Kidney tubule cell (primary cell): ENCODE data around the gene HMMR.
"Not testable (repeated sequence)": the region's sequence is repeated elsewhere in the genome, so short reads cannot be mapped to it uniquely, and the experiment has no call there.

ENCODE experiments used
- DNase-seq: peaks from one replicate; pipeline ENCODE4 v3.0.0-alpha.2; 2018; ENCODE audit warnings: low spot score

HMMR gene, protein sequence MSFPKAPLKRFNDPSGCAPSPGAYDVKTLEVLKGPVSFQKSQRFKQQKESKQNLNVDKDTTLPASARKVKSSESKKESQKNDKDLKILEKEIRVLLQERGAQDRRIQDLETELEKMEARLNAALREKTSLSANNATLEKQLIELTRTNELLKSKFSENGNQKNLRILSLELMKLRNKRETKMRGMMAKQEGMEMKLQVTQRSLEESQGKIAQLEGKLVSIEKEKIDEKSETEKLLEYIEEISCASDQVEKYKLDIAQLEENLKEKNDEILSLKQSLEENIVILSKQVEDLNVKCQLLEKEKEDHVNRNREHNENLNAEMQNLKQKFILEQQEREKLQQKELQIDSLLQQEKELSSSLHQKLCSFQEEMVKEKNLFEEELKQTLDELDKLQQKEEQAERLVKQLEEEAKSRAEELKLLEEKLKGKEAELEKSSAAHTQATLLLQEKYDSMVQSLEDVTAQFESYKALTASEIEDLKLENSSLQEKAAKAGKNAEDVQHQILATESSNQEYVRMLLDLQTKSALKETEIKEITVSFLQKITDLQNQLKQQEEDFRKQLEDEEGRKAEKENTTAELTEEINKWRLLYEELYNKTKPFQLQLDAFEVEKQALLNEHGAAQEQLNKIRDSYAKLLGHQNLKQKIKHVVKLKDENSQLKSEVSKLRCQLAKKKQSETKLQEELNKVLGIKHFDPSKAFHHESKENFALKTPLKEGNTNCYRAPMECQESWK

DNA sequence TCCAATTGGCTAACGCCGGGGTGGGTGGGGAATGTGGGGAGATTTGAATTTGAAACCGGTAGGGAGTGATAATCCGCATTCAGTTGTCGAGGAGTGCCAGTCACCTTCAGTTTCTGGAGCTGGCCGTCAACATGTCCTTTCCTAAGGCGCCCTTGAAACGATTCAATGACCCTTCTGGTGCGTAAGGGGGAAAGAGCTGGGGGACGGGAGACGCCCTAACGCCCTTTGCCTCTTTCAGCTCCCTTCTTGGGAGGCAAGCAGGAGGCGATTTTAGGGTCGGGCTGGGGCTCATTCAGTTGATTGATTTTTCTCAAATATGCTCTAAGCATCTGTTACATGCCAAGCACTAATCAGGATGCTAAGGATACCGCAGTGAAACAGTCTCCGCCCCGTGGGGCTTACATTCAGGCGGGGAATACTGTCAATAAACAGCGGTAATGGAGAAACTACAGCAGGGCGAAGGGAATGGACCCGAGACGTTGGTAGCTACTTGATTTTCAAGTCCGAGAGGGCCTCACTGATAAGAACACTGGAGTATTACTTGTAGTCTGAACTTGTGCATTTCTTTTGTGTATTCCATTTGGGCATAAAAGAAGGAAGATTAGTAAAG is at the start of gene HMMR:
Gene HMMR, plus strand, starts transcription at position 71 of the 610 bp plus-strand sequence. Its CDS starts 61 bp downstream, at position 132.
- peak; percentile 41 for DNase-seq

DNA sequence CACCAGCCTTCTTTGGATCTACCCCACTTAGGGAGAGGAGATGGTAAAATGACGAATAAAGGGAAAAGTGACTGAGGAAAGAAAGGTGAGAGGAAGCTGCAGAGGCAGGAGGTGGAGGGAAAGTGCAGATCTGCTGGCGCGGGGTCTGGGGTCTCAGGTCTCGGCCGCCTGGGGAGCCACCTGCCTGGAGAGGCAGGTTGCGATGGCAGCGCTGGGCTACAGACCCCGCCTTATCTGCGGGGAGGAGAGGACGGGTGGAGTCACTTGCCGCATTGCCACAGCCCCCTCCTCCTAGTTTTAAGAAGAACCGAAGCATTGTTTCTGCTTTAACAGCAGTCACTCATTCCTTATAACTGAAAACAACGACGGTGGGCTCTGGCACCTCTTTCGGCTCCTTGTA is 44.8 kb upstream of the HMMR start:
- DNase-seq = not testable (repeated sequence)

DNA sequence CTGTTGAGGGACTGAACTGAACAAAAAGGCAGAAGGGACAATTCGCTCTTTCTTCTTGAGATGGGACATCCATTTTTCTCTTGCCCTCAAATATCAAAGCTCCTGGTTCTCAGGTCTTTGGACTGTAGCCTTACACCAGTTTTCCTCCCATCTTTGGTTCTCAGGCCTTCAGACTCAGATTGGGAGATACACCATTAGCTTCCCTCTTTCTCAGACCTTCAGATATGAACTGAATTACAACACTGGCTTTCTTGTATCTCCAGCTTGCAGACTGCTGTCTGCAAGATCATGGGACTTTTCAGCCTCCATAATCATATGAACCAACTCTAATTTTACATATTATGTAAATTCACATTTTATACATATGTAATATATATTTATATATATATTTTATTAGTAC is 35.6 kb upstream of the HMMR start:
- no peak for DNase-seq

DNA sequence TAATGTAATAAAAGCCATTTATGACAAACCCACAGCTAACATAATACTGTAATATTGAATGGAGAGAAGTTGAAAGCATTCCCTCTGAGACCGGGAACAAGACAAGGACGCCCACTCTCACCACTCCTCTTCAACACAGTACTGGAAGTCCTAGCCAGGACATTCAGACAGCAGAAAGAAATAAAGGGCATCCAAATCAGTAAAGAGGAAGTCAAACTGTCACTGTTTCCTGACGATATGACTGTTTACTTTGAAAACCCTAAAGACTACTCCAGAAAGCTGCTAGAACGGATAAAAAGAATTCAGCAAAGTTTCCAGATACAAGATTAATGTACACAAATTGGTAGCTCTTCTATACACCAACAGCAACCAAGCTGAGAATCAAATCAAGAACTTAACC is 34.3 kb upstream of the HMMR start:
- DNase-seq = not testable (repeated sequence)

DNA sequence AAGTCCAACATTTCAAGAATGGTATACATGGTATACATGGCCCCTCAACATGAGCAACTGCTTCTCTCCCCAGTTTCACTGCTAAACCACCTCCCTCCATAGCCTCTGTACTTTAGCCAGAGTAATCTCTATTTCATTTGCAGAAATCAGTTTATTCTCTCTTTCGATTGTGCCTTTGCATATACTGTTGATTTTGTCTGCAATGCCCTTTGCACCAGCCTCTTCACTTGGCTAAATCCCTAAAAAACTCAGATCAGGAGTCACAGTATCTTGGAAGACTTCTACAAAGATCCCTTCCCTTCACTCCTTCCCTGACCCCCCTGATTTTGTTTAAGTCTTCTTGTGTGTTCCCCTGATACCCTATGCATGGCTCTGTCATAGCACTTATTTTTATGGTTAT is 27.9 kb upstream of the HMMR start:
- DNase-seq = no peak

DNA sequence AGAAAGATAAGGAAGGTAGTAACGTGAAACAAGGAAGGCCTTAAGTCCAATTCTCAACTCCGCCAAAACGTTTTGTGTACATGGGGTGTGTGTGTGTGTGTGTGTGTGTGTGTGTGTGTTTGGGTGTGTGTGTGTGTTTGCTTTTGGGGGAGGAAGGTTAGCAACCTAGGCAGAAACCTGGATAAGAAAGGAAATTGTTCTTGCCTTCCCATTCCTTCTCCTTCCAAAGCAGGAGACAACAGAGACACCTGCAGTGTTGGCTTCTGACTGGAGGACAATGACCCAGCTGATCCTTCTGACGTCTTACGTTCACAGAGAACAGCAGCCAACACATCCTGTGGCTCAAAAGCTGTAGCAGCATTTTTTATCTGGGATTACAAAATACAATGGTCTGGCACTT is 27.2 kb upstream of the HMMR start:
- no peak for DNase-seq

DNA sequence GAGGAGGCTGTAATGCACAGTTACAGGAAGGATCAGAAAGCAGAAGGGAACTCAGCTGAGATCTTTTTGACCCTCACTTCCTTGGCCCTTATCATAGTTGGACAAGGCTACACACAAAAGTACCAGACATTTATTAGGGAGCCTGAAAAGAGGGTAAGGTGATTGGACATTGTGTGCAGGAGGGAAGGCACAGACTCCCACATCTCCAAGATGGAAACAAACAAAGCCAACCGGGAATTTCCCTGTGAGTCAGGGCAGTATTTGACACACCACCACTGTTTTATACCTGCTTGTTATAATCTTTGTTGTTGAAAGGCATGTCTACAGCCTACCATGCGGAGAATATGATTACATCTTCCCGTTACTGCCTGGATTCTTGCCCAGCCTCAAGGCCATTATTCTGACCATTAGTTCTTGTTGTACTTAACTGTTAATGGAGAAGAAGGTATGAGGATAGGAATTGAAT is 26.0 kb upstream of the HMMR start:
- DNase-seq = peak; percentile 93

DNA sequence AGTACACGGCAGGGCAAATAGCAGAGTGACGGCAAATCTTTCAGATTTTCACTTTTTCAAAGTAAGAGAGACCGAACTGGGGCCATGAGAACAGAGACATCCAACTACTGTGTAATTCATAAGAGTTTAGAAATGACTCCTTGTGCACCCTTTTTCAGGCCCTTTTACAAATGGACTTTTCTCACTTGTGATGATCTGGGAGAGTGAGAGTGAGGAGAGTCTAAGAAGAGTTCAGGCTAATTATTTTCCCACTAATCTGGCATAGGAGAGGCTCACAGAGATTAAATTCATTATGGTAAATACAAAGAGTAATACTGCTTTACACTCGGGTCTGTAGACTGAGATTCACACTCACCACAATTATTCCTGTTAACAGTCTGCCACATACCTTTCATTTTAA is 23.9 kb upstream of the HMMR start:
- DNase-seq = no peak

DNA sequence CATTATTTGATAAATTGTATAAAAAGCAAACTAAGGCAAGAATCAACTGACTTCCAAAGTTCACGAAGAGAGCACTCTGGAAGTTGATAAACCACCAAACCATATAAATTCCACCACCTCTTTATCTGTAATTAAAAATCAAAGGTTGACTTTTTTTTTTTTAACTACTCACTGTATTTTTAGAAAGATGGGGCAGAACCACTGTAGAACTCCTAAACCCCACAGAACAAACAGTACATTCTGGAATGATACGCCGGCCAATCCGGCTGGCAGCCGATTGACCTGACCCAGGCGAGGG is 23.5 kb upstream of the HMMR start:
- no peak for DNase-seq

DNA sequence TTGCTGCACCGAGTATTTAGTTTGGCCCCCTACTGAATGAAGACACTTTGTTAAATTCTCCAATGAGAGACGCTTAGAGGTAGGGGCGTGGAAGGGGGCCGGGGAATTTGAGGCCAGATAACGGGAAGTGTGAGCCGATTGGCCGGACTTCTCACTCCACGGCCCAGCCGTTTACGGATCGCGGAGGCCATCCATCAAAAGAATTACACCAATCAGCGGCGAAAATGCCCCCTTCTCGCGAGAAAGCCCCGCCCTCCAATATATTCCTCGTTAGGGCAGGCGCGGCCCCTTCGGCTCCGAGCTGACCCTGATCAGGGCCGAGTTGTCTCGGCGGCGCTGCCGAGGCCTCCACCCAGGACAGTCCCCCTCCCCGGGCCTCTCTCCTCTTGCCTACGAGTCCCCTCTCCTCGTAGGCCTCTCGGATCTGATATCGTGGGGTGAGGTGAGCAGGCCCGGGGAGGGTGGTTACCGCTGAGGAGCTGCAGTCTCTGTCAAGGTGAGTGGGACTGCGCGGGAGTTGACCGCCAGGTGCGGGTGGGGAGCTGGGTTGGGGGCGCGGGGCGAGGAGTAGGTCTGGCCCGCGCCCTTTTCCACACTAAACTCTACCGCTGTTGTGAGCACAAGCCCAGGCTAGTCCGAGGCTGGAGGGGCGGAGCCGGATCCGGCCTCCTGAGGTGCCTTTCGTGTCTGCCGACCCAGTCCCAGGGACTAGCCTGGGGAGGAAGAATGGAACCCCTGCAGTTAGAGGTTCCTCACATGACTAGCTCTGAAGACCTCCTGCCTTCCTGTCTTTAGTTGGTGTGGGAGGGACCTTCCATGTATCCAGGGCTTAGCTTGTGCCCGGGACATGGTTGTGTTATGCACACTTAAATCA is 22.9 kb upstream of the HMMR start, which contains the start of gene CCNG1:
Gene CCNG1, plus strand, starts transcription at position 287 of the 874 bp plus-strand sequence. CDS start 1,662 bp downstream, outside the sequence.
- peak; percentile 98 for DNase-seq

DNA sequence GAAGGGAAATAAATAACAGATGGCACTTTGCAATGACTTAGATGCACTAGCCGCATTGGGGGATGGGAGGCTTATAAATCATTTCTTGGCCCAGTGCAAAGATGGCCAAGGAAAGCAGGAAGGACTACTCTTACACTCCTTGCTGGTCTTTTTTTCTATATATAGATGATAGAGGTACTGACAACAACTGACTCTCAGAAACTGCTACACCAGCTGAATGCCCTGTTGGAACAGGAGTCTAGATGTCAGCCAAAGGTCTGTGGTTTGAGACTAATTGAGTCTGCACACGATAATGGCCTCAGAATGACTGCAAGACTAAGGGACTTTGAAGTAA is 21.4 kb upstream of the HMMR start:
- peak; percentile 33 for DNase-seq

DNA sequence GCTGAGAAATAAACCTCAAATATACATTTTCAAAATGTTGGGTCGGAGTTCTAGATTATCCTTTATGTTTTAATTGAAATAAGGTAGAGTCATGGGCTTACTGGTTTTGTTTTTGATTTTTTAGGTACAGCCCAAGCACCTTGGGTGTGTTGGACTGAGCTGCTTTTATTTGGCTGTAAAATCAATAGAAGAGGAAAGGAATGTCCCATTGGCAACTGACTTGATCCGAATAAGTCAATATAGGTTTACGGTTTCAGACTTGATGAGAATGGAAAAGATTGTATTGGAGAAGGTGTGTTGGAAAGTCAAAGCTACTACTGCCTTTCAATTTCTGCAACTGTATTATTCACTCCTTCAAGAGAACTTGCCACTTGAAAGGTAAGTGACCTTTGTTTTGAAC is 19.5 kb upstream of the HMMR start:
- DNase-seq = no peak

DNA sequence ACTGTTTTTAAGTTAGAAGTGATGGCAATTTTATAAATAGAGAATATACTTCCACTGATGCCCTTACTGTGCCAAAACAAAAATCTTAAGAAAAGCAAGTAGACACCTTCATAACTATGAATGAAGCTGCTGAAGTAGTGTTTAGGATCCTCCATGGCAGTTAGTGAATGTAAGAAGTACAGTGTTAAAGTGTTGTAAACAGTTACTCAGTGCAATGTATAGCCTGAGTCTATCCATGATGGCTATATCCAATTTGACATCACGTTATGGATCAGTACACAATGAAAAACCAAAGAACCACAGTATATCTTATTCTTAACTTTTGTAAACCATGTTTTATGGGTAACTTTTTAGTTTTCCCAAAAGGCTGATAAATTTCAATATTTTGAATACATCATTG is 15.9 kb upstream of the HMMR start:
- no peak for DNase-seq

DNA sequence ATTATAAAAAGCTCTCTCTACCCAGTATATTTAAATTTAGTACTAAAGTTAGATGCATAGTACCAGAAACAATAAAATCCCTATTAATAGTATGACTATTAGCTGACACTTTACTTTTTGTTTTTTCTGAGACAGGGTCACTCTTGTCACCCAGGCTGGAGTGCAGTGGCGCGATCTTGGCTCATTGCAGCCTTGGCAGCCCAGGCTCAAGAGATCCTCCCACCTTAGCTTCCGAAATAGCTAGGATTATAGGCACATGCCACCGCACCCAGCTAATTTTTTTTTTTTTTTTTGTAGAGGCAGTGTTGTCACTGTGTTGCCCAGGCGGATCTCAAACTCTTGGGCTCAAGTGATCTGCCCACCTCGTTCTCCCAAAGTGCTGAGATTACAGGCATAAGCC is 15.1 kb upstream of the HMMR start:
- no peak for DNase-seq

DNA sequence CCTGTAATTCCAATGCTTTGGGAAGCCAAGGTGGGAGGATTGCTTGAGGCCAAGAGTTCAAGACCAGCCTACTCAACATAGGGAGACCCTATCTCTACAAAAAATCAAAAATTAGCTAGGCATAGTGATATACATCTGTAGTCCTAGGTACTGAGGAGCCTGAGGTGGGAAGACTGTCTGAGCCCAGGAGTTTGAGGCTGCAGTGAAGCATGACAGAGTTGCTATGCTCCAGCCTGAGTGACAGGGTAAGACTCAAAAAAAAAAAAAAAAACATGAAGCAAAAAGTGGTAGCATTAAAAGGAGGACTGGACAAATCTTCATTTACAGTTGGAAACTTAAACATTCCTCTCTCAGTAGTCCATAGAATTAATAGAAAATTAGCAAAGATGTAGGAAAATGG is 13.2 kb upstream of the HMMR start:
- no peak for DNase-seq

DNA sequence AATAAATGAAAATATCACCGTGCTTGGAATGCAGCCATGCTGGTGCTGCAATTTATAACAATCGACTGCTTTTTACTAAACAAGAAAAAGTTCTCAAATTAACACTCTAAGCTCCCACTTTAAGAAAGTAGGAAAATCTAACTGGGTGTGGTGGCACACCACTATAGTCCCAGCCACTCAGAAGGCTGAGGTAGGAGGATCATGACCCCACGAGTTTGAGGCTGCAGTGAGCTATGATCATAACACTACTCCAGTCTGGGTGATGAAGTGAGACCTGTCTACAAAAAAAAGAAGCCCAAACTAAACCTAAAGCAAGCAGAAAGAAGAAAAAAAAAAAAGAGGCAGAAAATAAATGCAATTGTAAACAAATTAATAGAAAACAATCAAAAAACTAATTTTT is 12.6 kb upstream of the HMMR start:
- DNase-seq = no peak

DNA sequence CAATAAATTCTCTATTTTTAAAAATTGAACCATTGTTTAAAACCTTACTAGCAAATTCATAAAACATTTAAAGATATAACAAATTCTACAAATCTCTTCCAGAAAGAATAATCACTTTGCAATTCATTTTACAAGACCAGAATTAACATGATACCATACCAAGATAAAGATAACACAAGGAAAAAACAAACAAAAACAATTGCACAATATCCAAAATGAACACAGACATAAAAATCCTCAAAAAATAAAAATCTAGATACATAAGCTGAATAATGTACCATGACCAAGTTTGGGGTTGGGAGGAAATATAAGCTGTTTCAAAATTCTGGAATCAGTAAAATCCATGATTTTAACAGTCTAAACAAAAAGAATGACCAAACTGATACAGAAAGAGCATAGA is 11.9 kb upstream of the HMMR start:
- no peak for DNase-seq

DNA sequence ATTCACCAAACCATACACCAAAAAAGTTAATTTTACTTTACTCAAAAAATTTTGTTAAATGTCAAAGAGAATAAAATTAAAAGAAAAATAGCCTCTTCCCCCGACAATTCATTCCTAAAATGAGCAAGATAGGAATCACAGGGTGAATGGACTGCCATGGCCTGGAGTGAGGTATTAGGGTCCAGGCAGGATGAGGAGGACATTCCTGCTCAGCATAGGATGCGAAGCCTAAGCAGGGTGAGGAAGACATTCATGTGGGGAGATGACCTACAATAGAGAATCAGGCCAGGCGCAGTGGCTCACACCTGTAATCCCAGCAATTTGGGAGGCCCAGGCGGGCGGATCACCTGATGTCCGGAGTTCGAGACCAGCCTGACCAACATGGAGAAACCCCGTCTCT is 8.9 kb upstream of the HMMR start:
- no peak for DNase-seq

DNA sequence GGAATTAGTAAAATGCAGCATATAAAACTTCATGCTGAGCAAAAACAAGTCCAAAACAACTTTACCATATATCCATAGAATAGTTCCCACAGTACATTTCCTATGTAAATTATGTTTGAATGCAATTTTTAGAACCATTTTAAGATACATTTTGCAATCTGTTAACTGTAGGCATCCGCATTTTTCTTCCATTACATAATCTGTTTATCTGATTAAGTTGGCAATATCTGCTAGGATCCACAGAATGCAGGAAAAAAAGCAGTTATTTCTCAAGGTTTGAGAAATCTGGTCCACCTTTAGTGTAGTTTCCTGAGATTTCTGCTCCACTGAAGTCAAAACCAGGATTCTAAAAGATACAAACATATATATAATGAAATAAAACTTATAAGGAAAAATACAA is 6.7 kb upstream of the HMMR start:
- no peak for DNase-seq

DNA sequence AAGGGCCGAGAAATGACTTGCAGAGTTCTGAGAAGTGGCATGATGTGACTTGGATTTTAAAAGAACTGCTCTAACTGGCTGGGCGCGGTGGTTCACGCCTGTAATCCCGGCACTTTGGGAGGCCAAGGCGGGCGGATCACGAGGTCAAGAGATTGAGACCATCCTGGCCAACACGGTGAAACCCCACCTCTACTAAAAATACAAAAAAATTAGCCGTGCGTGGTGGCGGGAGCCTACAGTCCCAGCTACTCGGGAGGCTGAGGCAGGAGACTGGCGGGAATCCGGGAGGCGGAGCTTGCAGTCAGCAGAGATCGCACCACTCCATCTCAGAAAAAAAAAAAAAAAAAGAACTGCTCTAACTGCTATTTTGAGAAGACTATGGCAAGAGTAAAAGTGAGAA is 5.0 kb upstream of the HMMR start:
- DNase-seq = not testable (repeated sequence)

DNA sequence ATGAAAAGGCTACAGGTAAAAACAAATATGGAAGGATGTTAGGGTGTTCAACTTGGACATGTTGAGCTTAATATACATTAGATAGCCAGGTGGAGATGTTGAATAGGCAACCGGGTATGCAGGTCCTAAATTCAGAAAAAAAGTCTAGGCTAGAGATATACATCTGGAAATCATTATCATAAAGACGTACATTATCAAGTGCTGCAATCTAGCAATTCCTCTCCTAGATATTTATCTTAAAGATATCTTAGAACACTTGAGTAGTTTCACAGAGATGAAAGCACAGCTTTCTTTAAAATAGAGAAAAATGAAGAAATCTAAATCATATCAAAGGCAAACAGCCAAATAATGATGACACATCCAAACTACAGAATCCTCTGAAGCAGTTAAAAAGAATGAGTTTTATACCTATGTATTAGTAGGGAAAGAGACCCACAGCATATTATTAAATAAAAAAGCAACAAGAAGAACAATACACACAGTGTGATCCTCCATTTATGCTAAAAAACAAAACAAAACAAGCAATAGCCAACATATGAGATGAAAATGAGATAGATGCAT is 4.3 kb upstream of the HMMR start:
- no peak for DNase-seq

DNA sequence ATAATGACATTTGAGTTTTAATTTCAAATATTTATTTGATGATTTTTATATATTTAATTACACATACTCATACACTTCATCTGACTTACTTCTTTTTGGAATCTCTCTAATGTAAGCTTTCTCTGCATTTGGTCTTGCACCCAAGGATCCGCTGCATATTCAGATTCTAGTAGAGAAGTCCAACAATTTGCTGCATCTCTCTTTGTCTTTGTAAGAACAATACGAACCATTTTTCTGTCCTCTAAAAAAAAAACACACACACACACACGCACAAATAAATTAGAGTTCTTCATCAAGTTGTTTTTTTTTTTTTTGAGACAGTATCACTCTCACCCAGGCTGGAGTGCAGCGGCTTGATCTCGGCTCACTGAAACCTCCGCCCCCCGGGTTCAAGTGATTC is 3.6 kb upstream of the HMMR start:
- no peak for DNase-seq
